Gastrocnemius medialis (tissue), 4 donors: ENCODE measurements around the gene FTL. TPM values are rescaled to one million over a fixed set of nuclear protein-coding genes. Genes with fewer than 3 reads are reported as not detected.

Experiments used
- ATAC-seq, 2 donors: fragments of 150-250 bp; one replicate each; pipeline ENCODE4 v1.9.1; 2016
- DNase-seq, 2 donors: peaks; one replicate each; pipeline ENCODE4 v3.0.0-alpha.2; 2019
- H3K27ac ChIP-seq, 4 donors: fragments of 200-600 bp; sonication (generic); 1 replicate in 1 of 4; 2 replicates in 3 of 4; pipeline ENCODE4 v1.5.1; 2016 to 2018; ENCODE audit warnings: mild to moderate bottlenecking in 2 of 4, moderate library complexity in 1 of 4
- H3K27me3 ChIP-seq, 3 donors: fragments of 200-600 bp; sonication (generic) in 2 of 3; 1 replicate in 1 of 3; 2 replicates in 2 of 3; pipeline versions ENCODE4 v1.5.1 to v1.6.0; 2016 to 2019; ENCODE audit warnings: mild to moderate bottlenecking in 1 of 3, moderate library complexity in 1 of 3
- H3K36me3 ChIP-seq, 2 donors: fragments of 200-600 bp; sonication (generic) in 1 of 2; one replicate each; pipeline ENCODE4 v1.5.1; 2017 to 2018
- H3K4me1 ChIP-seq, 2 donors: fragments of 200-600 bp; sonication (generic) in 1 of 2; one replicate each; pipeline ENCODE4 v1.5.1; 2016 to 2017; ENCODE audit warnings: mild to moderate bottlenecking in 2 of 2
- H3K4me3 ChIP-seq, 4 donors: fragments of 200-600 bp; sonication (generic) in 3 of 4; 1 replicate in 1 of 4; 2 replicates in 3 of 4; pipeline ENCODE4 v1.5.1; 2016 to 2019; ENCODE audit warnings: mild to moderate bottlenecking in 2 of 4
- H3K9me3 ChIP-seq, 3 donors: fragments of 200-600 bp; sonication (generic) in 2 of 3; 1 replicate in 1 of 3; 2 replicates in 2 of 3; pipeline ENCODE4 v1.5.1; 2016 to 2019
- POLR2A ChIP-seq, 2 donors: fragments of 450-650 bp; IDR thresholded peaks; one replicate each; pipeline ENCODE4 v1.6.1; 2017; ENCODE audit warnings: antibody characterized with exemption in 2 of 2, mild to moderate bottlenecking in 2 of 2, moderate library complexity in 2 of 2
- in situ Hi-C, 4 donors: fragments of 200-750 bp; cut with MboI; loops; one replicate each; pipeline versions ENCODE4 v1.15.0 to v1.8.0; 2017; ENCODE audit warnings: low sequenced_read_pairs in 4 of 4
- intact Hi-C: fragments of 100-400 bp; cut with DNase I; formaldehyde crosslinking; loops from one replicate; pipeline ENCODE4 v1.15.1; 2023; ENCODE audit warnings: low total_unique reads
- total RNA-seq, 4 donors: library from RNA; depleted of rRNA; stranded (reverse); fragments of >200 nt; gene quantifications; one replicate each; pipeline versions ENCODE4 v1.1.0 to v1.2.3, GENCODE V29; 2016
- TF ChIP-seq, protein P1 (sequence below), 5 experiments: fragments of 450-650 bp in 3 of 5; fragments of 200-600 bp in 2 of 5; sonication (generic) in 2 of 5; IDR thresholded peaks in 4 of 5; conservative IDR thresholded peaks in 1 of 5; 1 replicate in 4 of 5; 2 replicates in 1 of 5; pipeline ENCODE4 v1.5.1; 2016 to 2019; ENCODE audit warnings: antibody characterized with exemption in 5 of 5, mild to moderate bottlenecking in 3 of 5, moderate library complexity in 3 of 5

The FTL gene
- total RNA-seq, 4 donors from 2014 or later: 894 to 1,364 (median 1,121) TPM

DNA sequence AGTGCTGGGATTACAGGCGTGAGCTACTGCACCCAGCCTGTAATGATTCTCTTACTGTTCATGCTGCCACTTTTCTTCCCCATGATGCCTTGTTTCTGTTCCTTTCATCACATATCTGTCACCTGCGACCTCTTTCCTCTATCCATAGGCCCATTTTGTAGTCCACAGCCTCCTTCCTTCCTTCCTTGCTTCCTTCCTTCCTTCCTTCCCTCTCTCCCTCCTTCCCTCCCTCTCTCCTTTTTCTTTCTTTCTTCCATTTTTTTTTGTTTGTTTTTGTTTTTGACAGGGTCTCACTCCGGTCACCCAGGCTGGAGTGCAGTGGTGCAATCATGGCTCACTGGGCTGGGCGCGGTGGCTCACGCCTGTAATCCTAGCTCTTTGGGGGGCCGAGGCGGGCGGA lies 23.8 kb downstream of the FTL start:
- intact Hi-C loops: no loop called here
- H3K27ac ChIP-seq: peak overlapping the region; percentile 93 to 100 (median 99)

DNA sequence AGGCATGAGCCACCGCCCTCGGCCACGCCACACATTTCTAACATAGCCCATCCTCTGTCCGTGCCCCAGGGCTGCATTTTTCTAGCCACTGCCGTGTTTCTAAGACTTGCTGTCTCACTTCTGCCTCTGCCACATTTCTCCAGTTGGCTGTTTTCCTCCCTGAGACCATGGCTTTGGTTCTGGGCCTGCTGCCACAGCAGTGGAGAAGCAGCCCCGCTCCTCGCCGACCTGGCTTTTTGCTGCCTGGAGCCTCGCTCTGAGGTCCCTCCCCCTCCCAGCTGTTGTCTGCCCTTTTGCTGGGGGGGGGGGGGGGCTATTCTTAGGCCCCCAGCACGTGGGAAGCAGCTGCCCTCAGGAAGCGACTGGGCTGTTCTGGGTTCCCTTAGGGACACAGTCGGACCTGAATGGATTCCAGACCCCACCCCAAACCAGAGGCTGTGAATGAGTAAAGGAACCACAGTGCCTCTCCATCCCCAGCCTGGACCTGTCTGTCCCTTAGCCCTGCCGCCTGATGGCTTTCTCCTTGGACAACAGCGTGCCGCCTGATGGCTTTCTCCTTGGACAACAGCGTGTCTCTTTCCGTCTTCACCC lies 24.7 kb downstream of the FTL start:
- Histone ChIP-seq H3K4me3 (peak overlapping the region; percentile 75 to 99 (median 84)), H3K9me3 (no peaks in the 10 kb centered on the region), H3K36me3 (peaks cover 0 to 42% of the 10 kb centered on the region in 2 donors), H3K27me3 (no peaks in the 10 kb centered on the region), H3K4me1 (peaks cover 50 to 52% of the 10 kb centered on the region in 2 donors), H3K27ac (peak overlapping the region; percentile 93 to 100 (median 99))
- intact Hi-C loops: loop anchor here (5.0 to 10.0 kb wide), 4 partner anchors 83 to 825 kb away; partner anchors contain the start of genes EMP3, FUZ, KCNA7 and MED25
- ATAC-seq (peak; percentile 57 to 62), DNase-seq (peak; percentile 91 to 96)
- in situ Hi-C loops: no loop called here
- peak; percentile 78 to 93 for TF ChIP-seq POLR2A (IDR thresholded peaks at IDR 0.05)
- TF ChIP-seq, protein P1, sequence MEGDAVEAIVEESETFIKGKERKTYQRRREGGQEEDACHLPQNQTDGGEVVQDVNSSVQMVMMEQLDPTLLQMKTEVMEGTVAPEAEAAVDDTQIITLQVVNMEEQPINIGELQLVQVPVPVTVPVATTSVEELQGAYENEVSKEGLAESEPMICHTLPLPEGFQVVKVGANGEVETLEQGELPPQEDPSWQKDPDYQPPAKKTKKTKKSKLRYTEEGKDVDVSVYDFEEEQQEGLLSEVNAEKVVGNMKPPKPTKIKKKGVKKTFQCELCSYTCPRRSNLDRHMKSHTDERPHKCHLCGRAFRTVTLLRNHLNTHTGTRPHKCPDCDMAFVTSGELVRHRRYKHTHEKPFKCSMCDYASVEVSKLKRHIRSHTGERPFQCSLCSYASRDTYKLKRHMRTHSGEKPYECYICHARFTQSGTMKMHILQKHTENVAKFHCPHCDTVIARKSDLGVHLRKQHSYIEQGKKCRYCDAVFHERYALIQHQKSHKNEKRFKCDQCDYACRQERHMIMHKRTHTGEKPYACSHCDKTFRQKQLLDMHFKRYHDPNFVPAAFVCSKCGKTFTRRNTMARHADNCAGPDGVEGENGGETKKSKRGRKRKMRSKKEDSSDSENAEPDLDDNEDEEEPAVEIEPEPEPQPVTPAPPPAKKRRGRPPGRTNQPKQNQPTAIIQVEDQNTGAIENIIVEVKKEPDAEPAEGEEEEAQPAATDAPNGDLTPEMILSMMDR (IDR thresholded peaks at IDR 0.05 in 4 of 5, conservative IDR thresholded peaks at IDR 0.05 in 1 of 5): no peak

More for the DNA sequence above, 23.8 kb downstream of the FTL start:
- ATAC-seq: no peak
- H3K27me3 ChIP-seq: no peaks in the 10 kb centered on the region
- H3K4me1 ChIP-seq: peaks cover 41 to 45% of the 10 kb centered on the region in 2 donors
- no peak for DNase-seq
- in situ Hi-C loops: no loop called here
- TF ChIP-seq POLR2A (IDR thresholded peaks at IDR 0.05): no peak
- TF ChIP-seq, protein P1 (IDR thresholded peaks at IDR 0.05 in 4 of 5, conservative IDR thresholded peaks at IDR 0.05 in 1 of 5): no peak
- H3K4me3 ChIP-seq: no peak overlapping the region
- no peaks in the 10 kb centered on the region for H3K9me3 ChIP-seq
- peaks cover 0 to 51% of the 10 kb centered on the region in 2 donors for H3K36me3 ChIP-seq

DNA sequence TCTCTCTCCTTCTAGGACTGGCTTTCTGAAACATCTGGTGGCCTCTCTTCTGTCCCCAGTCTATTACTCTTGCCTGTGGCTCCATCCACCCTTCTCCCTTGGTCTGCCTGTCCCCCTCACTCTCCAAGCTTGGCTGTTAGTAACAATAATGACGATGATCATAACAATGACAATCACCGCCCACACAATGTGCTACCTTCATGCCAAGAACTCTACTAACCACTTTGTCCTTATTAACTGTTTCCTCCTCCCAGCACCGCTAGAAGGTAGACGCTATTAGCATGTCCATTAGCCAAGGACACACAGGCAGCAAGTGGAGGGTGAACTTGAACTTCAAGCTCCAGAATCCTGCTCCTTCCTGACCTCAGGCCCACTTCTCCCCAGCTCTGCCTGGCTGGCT lies 25.3 kb downstream of the FTL start:
- intact Hi-C loops: loop anchor here (5.0 to 10.0 kb wide), 4 partner anchors 82 to 824 kb away; partner anchors contain the start of genes EMP3, FUZ, KCNA7 and MED25
- H3K4me1 ChIP-seq: peaks cover 51 to 54% of the 10 kb centered on the region in 2 donors
- in situ Hi-C loops: no loop called here
- peak overlapping the region; percentile 75 to 99 (median 84) for H3K4me3 ChIP-seq
- DNase-seq (no peak), ATAC-seq (no peak)
- H3K36me3 ChIP-seq: peaks cover 0 to 36% of the 10 kb centered on the region in 2 donors
- peak overlapping the region; percentile 93 to 100 (median 99) for H3K27ac ChIP-seq
- H3K9me3 ChIP-seq: no peaks in the 10 kb centered on the region
- no peak for TF ChIP-seq POLR2A (IDR thresholded peaks at IDR 0.05)
- TF ChIP-seq, protein P1 (IDR thresholded peaks at IDR 0.05 in 4 of 5, conservative IDR thresholded peaks at IDR 0.05 in 1 of 5): no peak
- no peaks in the 10 kb centered on the region for H3K27me3 ChIP-seq

DNA sequence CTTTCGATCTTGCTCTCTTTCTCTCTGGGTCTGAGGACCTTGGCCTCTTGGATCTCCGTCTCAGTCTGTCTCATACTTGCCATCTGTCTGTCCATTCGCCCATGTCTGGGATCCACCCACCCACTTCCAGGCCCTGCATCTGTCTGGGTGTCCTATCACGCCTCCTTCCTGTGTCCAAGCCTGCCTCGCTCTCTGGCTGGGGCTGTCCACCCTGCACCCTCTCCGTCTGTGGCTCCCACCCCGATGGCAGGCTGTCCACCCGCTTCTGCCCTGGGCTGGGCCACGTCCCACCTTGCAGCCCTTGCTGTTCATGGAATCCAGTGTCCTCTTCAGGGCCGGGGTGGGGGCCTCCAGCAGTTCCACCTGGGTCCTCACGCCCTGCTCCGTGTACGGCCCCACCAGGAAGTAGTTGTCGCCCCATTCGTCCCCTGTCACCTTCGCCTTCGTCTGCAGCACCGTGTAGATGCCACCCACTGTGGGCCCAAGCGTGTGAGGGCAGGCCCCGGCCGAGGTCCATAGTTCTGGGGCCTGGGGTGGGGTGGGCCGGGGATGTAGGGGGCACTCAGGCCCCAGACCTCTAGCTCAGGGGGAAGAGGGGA lies 26.0 kb downstream of the FTL start:
- H3K4me1 ChIP-seq: peaks cover 51 to 54% of the 10 kb centered on the region in 2 donors

More for the DNA sequence above, 26.0 kb downstream of the FTL start:
- H3K36me3 ChIP-seq: peaks cover 0 to 29% of the 10 kb centered on the region in 2 donors
- no peak for TF ChIP-seq POLR2A (IDR thresholded peaks at IDR 0.05)
- TF ChIP-seq, protein P1 (IDR thresholded peaks at IDR 0.05 in 4 of 5, conservative IDR thresholded peaks at IDR 0.05 in 1 of 5): no peak
- no peak for ATAC-seq
- H3K9me3 ChIP-seq: no peaks in the 10 kb centered on the region
- H3K27me3 ChIP-seq: no peaks in the 10 kb centered on the region
- DNase-seq: peak in 1 of 2 donors; percentile 62
- intact Hi-C loops (loop anchor here (1.0 to 10.0 kb wide), 5 partner anchors 81 to 824 kb away; partner anchors contain the start of genes EMP3, FUZ, KCNA7 and MED25), in situ Hi-C loops (no loop called here)
- H3K4me3 ChIP-seq: peak overlapping the region; percentile 75 to 99 (median 84)
- H3K27ac ChIP-seq: peak overlapping the region; percentile 93 to 100 (median 99)
